ENCODE results near the gene LRRC4B.
"Not testable (repeated sequence)": the region's sequence is repeated elsewhere in the genome, so short reads cannot be mapped to it uniquely, and the experiment has no call there.

The LRRC4B gene

DNA sequence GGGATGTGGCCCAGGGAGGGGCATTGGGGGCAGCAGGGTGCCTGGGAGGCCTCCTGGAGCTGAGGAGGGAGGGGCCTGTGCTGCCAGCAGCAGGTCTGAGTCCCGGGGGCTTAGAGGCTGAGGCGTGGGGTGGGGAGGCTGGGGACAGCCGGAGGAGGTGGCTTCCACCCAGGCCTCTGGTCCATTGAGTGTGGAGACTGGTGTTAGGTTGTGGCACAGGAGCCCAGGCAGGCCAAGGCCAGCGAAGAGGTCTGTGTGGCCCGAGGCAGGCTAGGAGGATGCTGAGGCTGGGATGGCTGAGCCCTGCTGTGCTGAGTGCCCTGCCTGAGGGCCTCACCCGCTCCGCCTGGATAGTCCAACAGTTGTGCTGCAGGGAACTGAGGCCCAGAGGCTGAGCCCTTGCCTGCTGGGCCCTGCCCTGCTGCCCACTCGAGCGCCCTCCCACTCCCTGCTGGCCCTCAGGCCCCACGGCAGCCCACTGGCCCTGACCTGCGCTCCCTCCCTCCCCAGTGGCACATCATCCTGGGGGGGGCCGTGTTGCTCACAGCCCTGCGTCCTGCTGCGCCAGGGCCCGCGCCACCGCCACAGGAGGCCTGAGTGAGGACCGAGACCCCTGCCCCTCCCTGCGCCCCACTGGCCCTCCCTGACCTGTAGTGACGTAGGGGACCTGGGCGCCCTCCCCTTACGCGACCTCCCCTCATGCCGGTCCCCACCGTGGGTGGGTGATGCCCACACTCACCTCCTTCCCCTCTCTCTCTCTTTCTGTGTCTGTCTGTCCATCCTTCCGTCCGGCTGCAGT is 86.7 kb downstream of the LRRC4B start:
- DNase-seq = no peak

DNA sequence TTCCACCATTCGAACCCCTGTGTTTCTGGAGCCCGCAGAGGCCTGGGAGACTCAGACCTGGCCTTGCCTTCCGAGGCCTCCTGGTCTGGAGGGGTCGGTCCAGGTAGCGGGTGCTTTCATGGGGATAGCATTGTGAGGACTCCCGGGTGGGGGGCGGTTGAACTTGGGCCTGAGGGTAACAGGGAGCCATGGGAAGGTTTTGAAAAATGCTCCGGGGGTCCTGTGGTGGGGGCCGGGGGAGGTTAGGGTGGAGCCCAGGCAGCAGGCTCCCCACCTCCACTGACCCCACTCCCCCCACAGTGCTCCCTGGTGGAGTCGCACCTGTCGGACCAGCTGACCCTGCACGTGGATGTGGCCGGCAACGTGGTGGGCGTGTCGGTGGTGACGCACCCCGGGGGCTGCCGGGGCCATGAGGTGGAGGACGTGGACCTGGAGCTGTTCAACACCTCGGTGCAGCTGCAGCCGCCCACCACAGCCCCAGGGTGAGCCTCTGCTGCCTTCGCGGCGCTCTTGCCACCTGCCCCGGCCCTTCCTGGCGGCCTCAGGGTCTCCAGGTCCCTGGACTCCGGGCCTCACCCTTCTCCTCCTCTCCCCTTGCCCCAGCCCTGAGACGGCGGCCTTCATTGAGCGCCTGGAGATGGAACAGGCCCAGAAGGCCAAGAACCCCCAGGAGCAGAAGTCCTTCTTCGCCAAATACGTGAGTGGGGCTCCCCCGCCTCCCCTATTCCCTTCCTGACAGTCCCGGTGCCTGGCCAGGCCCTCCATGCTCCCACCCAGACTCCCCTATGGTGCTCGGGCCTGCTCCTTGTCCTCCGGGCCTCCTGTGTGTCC is 87.7 kb downstream of the LRRC4B start:
- DNase-seq = no peak

GRCh38 chr19:50479761-50480251 is 88.4 kb downstream of the LRRC4B start:
- no peak for DNase-seq

DNA sequence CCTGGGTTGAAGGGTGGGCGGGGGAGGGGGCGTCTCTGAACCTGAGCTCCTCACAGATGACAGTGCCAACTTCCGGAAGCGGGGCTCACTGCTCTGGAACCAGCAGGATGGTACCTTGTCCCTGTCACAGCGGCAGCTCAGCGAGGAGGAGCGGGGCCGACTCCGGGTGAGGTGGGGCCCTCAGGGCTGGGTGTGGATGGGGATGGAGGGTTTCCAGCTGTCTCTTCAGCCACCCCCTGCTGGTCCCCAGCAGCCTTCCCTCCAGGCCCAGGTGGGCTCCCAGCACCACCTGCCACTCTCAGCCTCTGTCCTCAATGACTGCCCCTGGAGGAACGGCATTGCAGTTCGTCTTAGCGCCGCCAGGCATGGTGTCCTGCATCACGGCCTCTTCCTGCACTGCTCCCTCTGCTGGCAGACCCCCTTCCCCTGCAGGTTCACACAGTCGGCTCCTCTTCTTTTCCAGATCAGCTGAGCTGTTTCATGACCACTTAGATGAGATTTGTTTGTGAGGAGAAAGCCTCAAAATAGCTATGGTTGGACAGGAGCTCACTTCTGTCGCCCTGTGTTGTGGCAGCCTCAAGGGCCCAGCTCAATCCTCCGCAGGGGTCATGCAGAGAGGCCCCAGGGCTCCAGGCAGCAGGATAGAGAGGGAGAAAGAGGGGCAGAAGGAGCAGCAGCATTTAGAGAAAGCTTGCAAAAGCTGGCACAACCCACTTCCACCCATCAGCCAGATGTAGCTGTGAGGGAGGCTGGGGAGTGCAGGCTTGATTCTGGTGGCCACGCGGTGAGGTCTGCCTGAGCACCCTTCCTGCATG is 89.1 kb downstream of the LRRC4B start:
- DNase-seq = no peak

- DNase-seq = no peak
Measured at GRCh38 chr19:50477751-50478515, 90.3 kb downstream of the LRRC4B start.

DNA sequence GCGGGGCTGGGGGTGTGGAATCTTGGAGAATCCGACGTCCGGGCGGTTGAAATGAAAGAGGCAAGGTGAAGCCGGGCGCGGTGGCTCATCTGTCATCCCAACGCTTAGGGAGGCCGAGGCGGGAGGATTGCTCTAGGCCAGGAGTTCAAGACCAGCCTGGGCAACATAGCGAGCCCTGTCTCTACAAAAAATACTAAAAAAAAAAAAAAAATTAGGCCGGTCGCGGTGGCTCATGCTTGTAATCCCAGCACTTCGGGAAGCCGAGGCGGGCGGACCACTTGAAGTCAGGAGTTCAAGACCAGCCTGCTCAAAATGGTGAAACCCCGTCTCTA is 91.4 kb downstream of the LRRC4B start:
- no peak for DNase-seq

- no peak for DNase-seq
Measured at GRCh38 chr19:50476224-50476906, 91.9 kb downstream of the LRRC4B start, which contains the start of the genes EMC10 and GARIN5A. TSS of gene EMC10 (plus strand) at chr19:50476507. CDS start at chr19:50476545, 38 bp downstream. TSS of gene GARIN5A (minus strand) at chr19:50476848. CDS start at chr19:50476388, 460 bp downstream.

GRCh38 chr19:50475736-50476223 is 92.5 kb downstream of the LRRC4B start:
- no peak for DNase-seq

- no peak for DNase-seq
Measured at GRCh38 chr19:50475101-50475568, 93.1 kb downstream of the LRRC4B start.

DNA sequence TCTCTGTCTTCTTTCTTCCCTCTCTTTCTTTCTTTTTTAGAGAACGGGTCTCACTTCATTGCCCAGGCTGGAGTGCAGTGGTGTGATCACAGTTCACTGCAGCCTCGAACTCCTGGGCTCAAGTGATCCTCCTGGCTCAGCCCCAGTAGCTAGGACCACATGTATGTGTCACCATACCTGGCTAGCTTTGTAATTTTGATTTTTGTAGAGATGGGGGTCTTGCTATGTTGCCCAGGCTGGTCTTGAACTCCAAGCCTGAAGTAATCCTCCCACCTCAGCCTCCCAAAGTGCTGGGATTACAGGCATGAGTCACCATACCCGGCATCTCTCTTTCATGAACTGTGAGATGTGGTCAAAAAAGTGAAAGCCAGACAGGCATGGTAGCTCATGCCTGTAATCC is 94.9 kb downstream of the LRRC4B start:
- DNase-seq = not testable (repeated sequence)

DNA sequence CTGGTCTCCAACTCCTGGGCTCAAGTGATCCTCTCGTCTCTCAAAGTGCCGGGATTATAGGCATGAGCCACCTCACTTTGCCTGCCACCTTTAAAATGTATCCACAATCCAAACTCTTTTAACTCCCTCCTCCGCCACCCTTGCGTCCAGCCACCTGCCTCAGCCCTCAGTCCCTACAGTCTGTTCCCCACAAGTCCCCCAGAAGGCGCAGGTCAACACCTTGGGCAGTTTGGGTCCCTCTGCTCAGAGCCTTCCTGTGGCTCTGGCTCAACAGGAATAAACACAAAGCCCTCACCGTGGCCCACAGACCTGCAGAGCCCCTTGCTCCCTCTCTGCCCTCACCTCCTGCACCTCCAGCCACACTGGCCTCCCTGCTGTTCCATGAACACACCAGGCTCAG is 99.4 kb downstream of the LRRC4B start:
- DNase-seq = no peak

GRCh38 chr19:50467566-50467965 is 100.7 kb downstream of the LRRC4B start:
- DNase-seq = no peak

Measured in NCI-H1417 treated with DMSO at 0.1 percent for 48 hours (cell line).